HG03175 (cell line): ENCODE data around the gene WWOX.

ENCODE experiments used
- ATAC-seq: cut with Tn5 transposase; IDR thresholded peaks from one replicate; pipeline ENCODE4 v1.9.1; 2021; ENCODE audit warnings: mild to moderate bottlenecking, moderate library complexity; ENCODE audit not compliant: unreplicated experiment

WWOX gene

GRCh38 chr16:78485188-78485916 is 385.9 kb downstream of the WWOX start:
- no peak for ATAC-seq

GRCh38 chr16:78485917-78486257 is 386.4 kb downstream of the WWOX start:
- ATAC-seq: no peak

- ATAC-seq: no peak
These were observed 388.0 kb downstream of the WWOX start for GRCh38 chr16:78487471-78487870.

GRCh38 chr16:78489072-78489471 is 389.6 kb downstream of the WWOX start:
- no peak for ATAC-seq

- no peak for ATAC-seq
These were observed 390.2 kb downstream of the WWOX start for GRCh38 chr16:78489631-78490030.

- no peak for ATAC-seq
These were observed 391.0 kb downstream of the WWOX start for GRCh38 chr16:78490431-78490830.

- ATAC-seq: no peak
These were observed 391.4 kb downstream of the WWOX start for GRCh38 chr16:78490847-78491246.

GRCh38 chr16:78493573-78493972 is 394.1 kb downstream of the WWOX start:
- ATAC-seq: no peak

- no peak for ATAC-seq
These were observed 394.7 kb downstream of the WWOX start for GRCh38 chr16:78494105-78494504.

- ATAC-seq: no peak
These were observed 395.2 kb downstream of the WWOX start for GRCh38 chr16:78494674-78495073.

GRCh38 chr16:78496189-78496588 is 396.7 kb downstream of the WWOX start:
- no peak for ATAC-seq

GRCh38 chr16:78499399-78499798 is 399.9 kb downstream of the WWOX start:
- ATAC-seq: no peak

GRCh38 chr16:78500659-78501270 is 401.3 kb downstream of the WWOX start:
- no peak for ATAC-seq

GRCh38 chr16:78501744-78502143 is 402.3 kb downstream of the WWOX start:
- ATAC-seq: no peak

- ATAC-seq: no peak
These were observed 403.4 kb downstream of the WWOX start for GRCh38 chr16:78502812-78503350.

GRCh38 chr16:78503602-78504001 is 404.1 kb downstream of the WWOX start:
- no peak for ATAC-seq

- no peak for ATAC-seq
These were observed 405.0 kb downstream of the WWOX start for GRCh38 chr16:78504401-78504851.

GRCh38 chr16:78505036-78505435 is 405.6 kb downstream of the WWOX start:
- no peak for ATAC-seq

- no peak for ATAC-seq
These were observed 406.3 kb downstream of the WWOX start for GRCh38 chr16:78505544-78506366.

- ATAC-seq: no peak
These were observed 407.1 kb downstream of the WWOX start for GRCh38 chr16:78506367-78507193.

GRCh38 chr16:78507576-78507975 is 408.1 kb downstream of the WWOX start:
- ATAC-seq: no peak
